ENCODE measurements around the gene LASP1NB.
A peak's percentile ranks its signal among the peaks of the same experiment; 100 is the strongest.

LASP1NB gene

GRCh38 chr17:38958326-38958725 is 32.9 kb downstream of the LASP1NB start:
- no peak overlapping the region for H3K4me3 ChIP-seq (ENCODE audit: low read length)
- DNase-seq (ENCODE audit: low read depth): no peak
- no peak for TF ChIP-seq CTCF (conservative IDR thresholded peaks at IDR 0.05; ENCODE audit: low read depth, low read length)

GRCh38 chr17:38958756-38959155 is 33.3 kb downstream of the LASP1NB start:
- no peak for DNase-seq (ENCODE audit: low read depth)
- no peak overlapping the region for H3K4me3 ChIP-seq (ENCODE audit: low read length)
- no peak for TF ChIP-seq CTCF (conservative IDR thresholded peaks at IDR 0.05; ENCODE audit: low read depth, low read length)

- DNase-seq (ENCODE audit: low read depth): no peak
- H3K4me3 ChIP-seq (ENCODE audit: low read length): no peak overlapping the region
- no peak for TF ChIP-seq CTCF (conservative IDR thresholded peaks at IDR 0.05; ENCODE audit: low read depth, low read length)
These were observed 34.1 kb downstream of the LASP1NB start for GRCh38 chr17:38959508-38959907.

GRCh38 chr17:38960402-38960801 is 35.0 kb downstream of the LASP1NB start:
- no peak overlapping the region for H3K4me3 ChIP-seq (ENCODE audit: low read length)
- no peak for DNase-seq (ENCODE audit: low read depth)
- no peak for TF ChIP-seq CTCF (conservative IDR thresholded peaks at IDR 0.05; ENCODE audit: low read depth, low read length)

GRCh38 chr17:38961413-38961812 is 36.0 kb downstream of the LASP1NB start:
- no peak for DNase-seq (ENCODE audit: low read depth)
- TF ChIP-seq CTCF (conservative IDR thresholded peaks at IDR 0.05; ENCODE audit: low read depth, low read length): no peak
- H3K4me3 ChIP-seq (ENCODE audit: low read length): no peak overlapping the region

- DNase-seq (ENCODE audit: low read depth): peak; percentile 59
- TF ChIP-seq CTCF (conservative IDR thresholded peaks at IDR 0.05; ENCODE audit: low read depth, low read length): peak; percentile 20
- H3K4me3 ChIP-seq (ENCODE audit: low read length): peak within 1 kb of the TSS; percentile 29
These were observed 41.9 kb downstream of the LASP1NB start, which contains the start of gene FBXO47 for GRCh38 chr17:38967290-38967738. Gene FBXO47 (minus strand): TSS chr17:38967403. CDS start chr17:38963025, 4,378 bp downstream.

GRCh38 chr17:38969281-38969680 is 43.9 kb downstream of the LASP1NB start:
- no peak for TF ChIP-seq CTCF (conservative IDR thresholded peaks at IDR 0.05; ENCODE audit: low read depth, low read length)
- H3K4me3 ChIP-seq (ENCODE audit: low read length): no peak overlapping the region

More at GRCh38 chr17:38969281-38969680, 43.9 kb downstream of the LASP1NB start:
- DNase-seq (ENCODE audit: low read depth): no peak

All from retinal pigment epithelial cell (primary cell).